H1 (cell line): ENCODE measurements around the gene ZFAND3. TPM values are rescaled to one million over a fixed set of nuclear protein-coding genes. Genes with fewer than 3 reads are reported as not detected.

ENCODE experiments used
- CHD1 ChIP-seq: IDR thresholded peaks from 2 replicates; pipeline ENCODE4 v1.6.1; 2012; ENCODE audit warnings: low read depth, low read length, improper control_type of control experiment
- HDAC2 ChIP-seq, 2 experiments: fragments of 300-600 bp in 1 of 2; sonication (generic) in 1 of 2; IDR thresholded peaks; 2 replicates each; pipeline ENCODE4 v1.6.1; 2011 to 2012; ENCODE audit warnings: low read depth in 2 of 2, low read length in 2 of 2, mild to moderate bottlenecking in 2 of 2, moderate library complexity in 2 of 2, borderline replicate concordance in 1 of 2, inconsistent platforms in 1 of 2
- PHF8 ChIP-seq: fragments of 200-600 bp; sonication (generic); conservative IDR thresholded peaks from 2 replicates; pipeline ENCODE4 v1.7.1; 2012; ENCODE audit warnings: low read depth, mild to moderate bottlenecking, inconsistent platforms, low read length, moderate library complexity
- polyA plus RNA-seq, 7 experiments: library from polyadenylated mRNA; depleted of rRNA in 3 of 7; stranded (reverse) in 5 of 7; unstranded in 2 of 7; fragments of >200 nt in 5 of 7; fragments of 200-250 nt in 2 of 7; gene quantifications; 1 replicate in 5 of 7; 2 replicates in 1 of 7; 4 replicates in 1 of 7; pipeline versions ENCODE4 v1.2.1 to v1.2.3, GENCODE V29; 2011 to 2013; ENCODE audit warnings: missing spikeins in 2 of 7, mixed read lengths in 2 of 7
- total RNA-seq: library from RNA; stranded (reverse); fragmentation: NEBNext Ultra II Directional; extraction: Animal tissue kit (Norgen Biotek cat#: 25700); gene quantifications from 2 replicates; pipeline ENCODE4 v1.2.1, GENCODE V29; 2021

Gene ZFAND3
- total and polyA plus RNA-seq, 2 of the 8 experiments (the other 6 are each of a cell fraction or from before 2014, with no cell fraction given): 13.0 to 51.3 TPM

DNA sequence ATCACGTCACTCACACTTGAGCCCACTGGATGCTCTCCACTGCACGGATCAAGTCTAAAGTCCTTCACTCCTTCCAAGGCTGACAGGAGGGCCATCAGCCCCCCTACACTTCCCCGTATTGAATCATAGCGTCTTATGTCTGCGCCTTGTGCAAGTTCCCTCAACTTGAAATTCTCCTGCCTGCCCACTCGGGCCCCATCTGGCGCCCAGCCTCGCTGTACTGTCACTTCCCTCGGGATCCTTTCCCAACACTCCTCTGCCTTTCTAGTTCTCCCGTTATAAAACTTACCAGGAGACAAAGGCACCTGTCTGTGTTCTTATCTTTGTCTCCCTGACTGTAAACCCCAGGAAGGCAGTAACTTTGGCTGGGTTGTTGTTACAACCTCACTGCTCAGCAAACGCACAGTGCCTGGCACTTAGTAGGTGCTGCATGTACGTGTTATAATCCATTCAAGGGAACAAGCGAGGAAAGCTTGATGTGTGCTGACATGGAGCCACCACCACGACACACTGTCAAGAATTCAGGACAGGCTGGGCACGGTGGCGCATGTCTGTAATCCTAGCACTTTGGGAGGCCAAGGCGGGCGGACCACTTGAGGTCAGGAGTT is 33.8 kb upstream of the ZFAND3 start (continued):
- TF ChIP-seq HDAC2 (IDR thresholded peaks at IDR 0.05; ENCODE audit: borderline replicate concordance in 1 of 2, low read depth in 2 of 2, low read length in 2 of 2): no peak
- TF ChIP-seq PHF8: no peak
- no peak for TF ChIP-seq CHD1
